Measurements from ENCODE around the gene BLMH. TPM values are rescaled to one million over a fixed set of nuclear protein-coding genes. Genes with fewer than 3 reads are reported as not detected.

BLMH gene
- total RNA-seq, 1 donor from 2014 or later = 98.8 TPM

- H3K4me1 Mint-ChIP-seq = no peaks in the 10 kb centered on the region
- H3K27ac Mint-ChIP-seq = no peak overlapping the region
- no peaks in the 10 kb centered on the region for H3K79me2 ChIP-seq (ENCODE audit: low read depth)
- peaks cover 29% of the 10 kb centered on the region for H3K36me3 Mint-ChIP-seq
- H3F3A ChIP-seq (ENCODE audit: low read depth) = no peaks in the 10 kb centered on the region
- H3K27ac ChIP-seq = no peak overlapping the region
- H3K4me3 Mint-ChIP-seq = no peak overlapping the region
- DNase-seq (ENCODE audit: low spot score) = no peak
- no peak overlapping the region for H3K4me3 ChIP-seq
- H2AFZ ChIP-seq (replicated peaks) = no peak overlapping the region
- H3K4me1 ChIP-seq = no peaks in the 10 kb centered on the region
- no peaks in the 10 kb centered on the region for H3K9me3 Mint-ChIP-seq
- H3K4me2 ChIP-seq = no peak overlapping the region
- no peaks in the 10 kb centered on the region for H3K9me3 ChIP-seq (ENCODE audit: low read depth)
- no peak overlapping the region for H3K9ac ChIP-seq
- H3K27me3 ChIP-seq = no peaks in the 10 kb centered on the region
- H3K36me3 ChIP-seq = peaks cover 3% of the 10 kb centered on the region
- H4K20me1 ChIP-seq (ENCODE audit: low read depth) = no peaks in the 10 kb centered on the region
- H3K27me3 Mint-ChIP-seq (ENCODE audit: insufficient read depth, low read depth) = no peaks in the 10 kb centered on the region
- no peak for TF ChIP-seq EZH2 (IDR thresholded peaks at IDR 0.05)
- TF ChIP-seq EZH2phosphoT487 (IDR thresholded peaks at IDR 0.05) = no peak
- no peak for TF ChIP-seq CTCF (IDR thresholded peaks at IDR 0.05)
Observed at GRCh38 chr17:30248786-30249185, 43.0 kb downstream of the BLMH start.

DNA sequence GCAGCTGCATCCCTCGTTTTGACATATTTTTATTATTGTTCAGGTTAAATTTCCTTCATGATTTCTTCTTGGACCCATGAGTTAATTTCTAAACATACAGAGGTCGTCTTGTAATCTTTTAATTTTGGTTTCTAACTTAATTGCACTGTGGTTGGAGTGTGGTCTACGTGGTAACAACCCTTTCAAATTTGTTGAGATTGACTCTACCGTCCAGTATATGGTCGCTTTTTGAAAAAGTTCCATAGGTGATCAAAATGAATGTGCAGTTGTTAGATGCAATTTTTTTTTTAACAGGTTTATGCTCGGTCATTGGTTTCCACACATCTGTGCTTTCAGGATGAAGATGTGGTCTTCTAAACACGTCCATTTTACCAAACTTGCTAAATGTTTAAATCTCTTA, 45.3 kb downstream of the BLMH start:
- H3K4me1 ChIP-seq = no peaks in the 10 kb centered on the region
- no peak overlapping the region for H2AFZ ChIP-seq (replicated peaks)
- H3K79me2 ChIP-seq (ENCODE audit: low read depth) = no peaks in the 10 kb centered on the region
- Mint-ChIP-seq H3K4me3 (no peak overlapping the region), H3K9me3 (no peaks in the 10 kb centered on the region), H3K36me3 (peaks cover 29% of the 10 kb centered on the region), H3K4me1 (no peaks in the 10 kb centered on the region), H3K27me3 (ENCODE audit: insufficient read depth, low read depth) (no peaks in the 10 kb centered on the region), H3K27ac (no peak overlapping the region)
- TF ChIP-seq EZH2phosphoT487 (IDR thresholded peaks at IDR 0.05) (no peak), CTCF (IDR thresholded peaks at IDR 0.05) (no peak)
- H3K9ac ChIP-seq = no peak overlapping the region
- H4K20me1 ChIP-seq (ENCODE audit: low read depth) = no peaks in the 10 kb centered on the region
- no peak overlapping the region for H3K4me2 ChIP-seq
- no peaks in the 10 kb centered on the region for H3F3A ChIP-seq (ENCODE audit: low read depth)
- H3K4me3 ChIP-seq = no peak overlapping the region
- no peaks in the 10 kb centered on the region for H3K9me3 ChIP-seq (ENCODE audit: low read depth)
- no peaks in the 10 kb centered on the region for H3K27me3 ChIP-seq
- DNase-seq (ENCODE audit: low spot score) = no peak
- H3K36me3 ChIP-seq = peaks cover 3% of the 10 kb centered on the region
- no peak overlapping the region for H3K27ac ChIP-seq

GRCh38 chr17:30244853-30245385, 46.8 kb downstream of the BLMH start:
- Histone ChIP-seq H2AFZ (replicated peaks) (no peak overlapping the region), H3F3A (ENCODE audit: low read depth) (no peaks in the 10 kb centered on the region), H3K4me1 (no peaks in the 10 kb centered on the region), H3K27me3 (peaks cover 4% of the 10 kb centered on the region), H3K36me3 (peaks cover 3% of the 10 kb centered on the region), H3K79me2 (ENCODE audit: low read depth) (no peaks in the 10 kb centered on the region), H3K4me2 (no peak overlapping the region), H4K20me1 (ENCODE audit: low read depth) (no peaks in the 10 kb centered on the region), H3K9me3 (ENCODE audit: low read depth) (no peaks in the 10 kb centered on the region), H3K4me3 (no peak overlapping the region), H3K27ac (no peak overlapping the region), H3K9ac (no peak overlapping the region)
- H3K27ac Mint-ChIP-seq = no peak overlapping the region
- H3K9me3 Mint-ChIP-seq = peaks cover 8% of the 10 kb centered on the region
- DNase-seq (ENCODE audit: low spot score) = no peak
- peaks cover 7% of the 10 kb centered on the region for H3K27me3 Mint-ChIP-seq (ENCODE audit: insufficient read depth, low read depth)
- no peak overlapping the region for H3K4me3 Mint-ChIP-seq
- TF ChIP-seq EZH2 (IDR thresholded peaks at IDR 0.05) = no peak
- TF ChIP-seq EZH2phosphoT487 (IDR thresholded peaks at IDR 0.05) = no peak
- no peak for TF ChIP-seq CTCF (IDR thresholded peaks at IDR 0.05)
- H3K36me3 Mint-ChIP-seq = peaks cover 19% of the 10 kb centered on the region
- H3K4me1 Mint-ChIP-seq = peaks cover under 1% of the 10 kb centered on the region
